MCF 10A (cell line): ENCODE measurements around the gene XPO5. TPM values are rescaled to one million over a fixed set of nuclear protein-coding genes. Genes with fewer than 3 reads are reported as not detected.
"Not testable (repeated sequence)": the region's sequence is repeated elsewhere in the genome, so short reads cannot be mapped to it uniquely, and the experiment has no call there.

Experiments
- BruUV-seq: library from RNA; stranded (reverse); fragments of 400-500 nt; replicated peaks from 2 replicates; lab custom pipeline; 2021; lab: Mats Ljungman, UMichigan
- CTCF ChIA-PET: fragments of 300-600 bp; sonication (Branson Sonifier 250); formaldehyde crosslinking; extraction: SDS; loops from one replicate; lab custom pipeline; 2021; ENCODE audit warnings: antibody characterized with exemption, inconsistent platforms; lab: Yijun Ruan, JAX
- POLR2A ChIA-PET: fragments of 300-600, 350-650 bp; sonication (Branson Sonifier 250); formaldehyde crosslinking; extraction: SDS; loops from one replicate; lab custom pipeline; 2020; ENCODE audit warnings: antibody characterized with exemption, inconsistent platforms; lab: Yijun Ruan, JAX
- DNase-seq: peaks from one replicate; pipeline ENCODE4 v3.0.0-alpha.2; 2018; ENCODE audit not compliant: unreplicated experiment
- H3K27ac Mint-ChIP-seq: one replicate; pipeline ENCODE4 v1.8.0; 2022; ENCODE audit warnings: mild to moderate bottlenecking, low read depth, mixed read lengths; ENCODE audit not compliant: unreplicated experiment
- H3K27me3 Mint-ChIP-seq: one replicate; pipeline ENCODE4 v1.8.0; 2022; ENCODE audit warnings: mixed read lengths; ENCODE audit not compliant: insufficient read depth, unreplicated experiment
- H3K36me3 Mint-ChIP-seq: one replicate; pipeline ENCODE4 v1.8.0; 2022; ENCODE audit warnings: mild to moderate bottlenecking, moderate library complexity, mixed read lengths; ENCODE audit not compliant: insufficient read depth, unreplicated experiment
- H3K4me1 Mint-ChIP-seq: one replicate; pipeline ENCODE4 v1.8.0; 2022; ENCODE audit warnings: mixed read lengths; ENCODE audit not compliant: insufficient read depth, unreplicated experiment
- H3K4me3 Mint-ChIP-seq: one replicate; pipeline ENCODE4 v1.8.0; 2022; ENCODE audit warnings: mild to moderate bottlenecking, moderate library complexity, mixed read lengths; ENCODE audit not compliant: unreplicated experiment
- H3K9me3 Mint-ChIP-seq: one replicate; pipeline ENCODE4 v1.8.0; 2022; ENCODE audit warnings: mixed read lengths; ENCODE audit not compliant: unreplicated experiment
- CTCF ChIP-seq: fragments of 200-600 bp; IDR thresholded peaks from one replicate; pipeline ENCODE4 v1.8.0; 2022; ENCODE audit warnings: antibody characterized with exemption, mild to moderate bottlenecking; ENCODE audit not compliant: unreplicated experiment
- intact Hi-C: fragments of 100-400 bp; cut with micrococcal nuclease; formaldehyde crosslinking; loops from 2 replicates; pipeline ENCODE4 v1.14.1; 2022
- total RNA-seq: library from RNA; stranded (reverse); gene quantifications from 2 replicates; pipeline ENCODE4 v1.2.3, GENCODE V29; 2022

Gene XPO5
- total RNA-seq, 1 experiment from 2014 or later = 98.6 TPM

- intact Hi-C loops = no loop called here
- Mint-ChIP-seq H3K4me1 (no peaks in the 10 kb centered on the region), H3K36me3 (peaks cover 90% of the 10 kb centered on the region), H3K9me3 (no peaks in the 10 kb centered on the region), H3K27me3 (no peaks in the 10 kb centered on the region), H3K27ac (no peak overlapping the region), H3K4me3 (no peak overlapping the region)
- BruUV-seq = no TSS peak
- CTCF ChIA-PET = no interaction called here
- no peak for DNase-seq
- POLR2A ChIA-PET = no interaction called here
- TF ChIP-seq CTCF = no peak
These were observed 28.6 kb downstream of the XPO5 start for GRCh38 chr6:43547222-43547621.

GRCh38 chr6:43544461-43544860, 31.4 kb downstream of the XPO5 start:
- Mint-ChIP-seq H3K4me1 (peaks cover 9% of the 10 kb centered on the region), H3K4me3 (no peak overlapping the region), H3K9me3 (no peaks in the 10 kb centered on the region), H3K36me3 (peaks cover 78% of the 10 kb centered on the region), H3K27ac (no peak overlapping the region), H3K27me3 (no peaks in the 10 kb centered on the region)
- DNase-seq = no peak
- CTCF ChIA-PET = interaction anchor here (0.6 kb wide), 1 partner anchor 42 kb away, joined by 3 read pairs; no protein-coding TSS in a partner anchor
- TF ChIP-seq CTCF = no peak
- intact Hi-C loops = no loop called here
- BruUV-seq = no TSS peak
- POLR2A ChIA-PET = interaction anchor here (1.1 to 1.7 kb wide), 3 partner anchors 13 to 52 kb away, joined by 3 to 4 read pairs (median 4); no protein-coding TSS in a partner anchor

- DNase-seq = no peak
- no TSS peak for BruUV-seq
- no peak overlapping the region for H3K4me3 Mint-ChIP-seq
- H3K9me3 Mint-ChIP-seq = no peaks in the 10 kb centered on the region
- H3K27me3 Mint-ChIP-seq = no peaks in the 10 kb centered on the region
- H3K36me3 Mint-ChIP-seq = peaks cover 77% of the 10 kb centered on the region
- intact Hi-C loops = no loop called here
- no peak for TF ChIP-seq CTCF
- peaks cover 9% of the 10 kb centered on the region for H3K4me1 Mint-ChIP-seq
- ChIA-PET POLR2A (interaction anchor here (0.8 to 1.1 kb wide), 2 partner anchors 10 to 34 kb away, joined by 3 to 4 read pairs; partner anchors contain the start of genes POLH and XPO5), CTCF (interaction anchor here (0.5 to 0.7 kb wide), 3 partner anchors 137 to 879 kb away, joined by 3 to 5 read pairs (median 4); no protein-coding TSS in a partner anchor)
- no peak overlapping the region for H3K27ac Mint-ChIP-seq
These were observed 33.9 kb downstream of the XPO5 start for GRCh38 chr6:43541774-43542471.

GRCh38 chr6:43540507-43540906, 35.3 kb downstream of the XPO5 start:
- no peak for DNase-seq
- H3K36me3 Mint-ChIP-seq = peaks cover 77% of the 10 kb centered on the region
- H3K27me3 Mint-ChIP-seq = no peaks in the 10 kb centered on the region
- H3K27ac Mint-ChIP-seq = no peak overlapping the region
- intact Hi-C loops = no loop called here
- H3K9me3 Mint-ChIP-seq = no peaks in the 10 kb centered on the region
- BruUV-seq = no TSS peak
- H3K4me3 Mint-ChIP-seq = no peak overlapping the region
- TF ChIP-seq CTCF = no peak
- H3K4me1 Mint-ChIP-seq = peaks cover 9% of the 10 kb centered on the region
- POLR2A ChIA-PET = interaction anchor here (1.1 kb wide), 1 partner anchor 9 kb away, joined by 3 read pairs; no protein-coding TSS in a partner anchor
- CTCF ChIA-PET = no interaction called here

- intact Hi-C loops, DNase-seq, H3K27me3 Mint-ChIP-seq, H3K27ac Mint-ChIP-seq, H3K4me1 Mint-ChIP-seq, H3K9me3 Mint-ChIP-seq, H3K4me3 Mint-ChIP-seq, CTCF ChIA-PET, BruUV-seq, POLR2A ChIA-PET: not testable (repeated sequence)
- peaks cover 81% of the 10 kb centered on the region for H3K36me3 Mint-ChIP-seq
These were observed 36.4 kb downstream of the XPO5 start for GRCh38 chr6:43539409-43539808.

GRCh38 chr6:43538986-43539385, 36.9 kb downstream of the XPO5 start:
- H3K27ac Mint-ChIP-seq, H3K9me3 Mint-ChIP-seq, H3K27me3 Mint-ChIP-seq, H3K4me1 Mint-ChIP-seq, DNase-seq, BruUV-seq, intact Hi-C loops, H3K4me3 Mint-ChIP-seq: not testable (repeated sequence)
- peaks cover 83% of the 10 kb centered on the region for H3K36me3 Mint-ChIP-seq
- ChIA-PET CTCF (interaction anchor here (1.4 kb wide), 1 partner anchor 9 kb away, joined by 3 read pairs; no protein-coding TSS in a partner anchor), POLR2A (interaction anchor here (1.4 kb wide), 1 partner anchor 11 kb away, joined by 4 read pairs; no protein-coding TSS in a partner anchor)
